DND-41 (cell line): ENCODE measurements around the gene NEK2.

Source experiments
- ATAC-seq: fragments of 200-7000 bp; cut with Tn5 transposase; 3 replicates; pipeline ENCODE4 v1.9.1; 2021; ENCODE audit warnings: low read depth; ENCODE audit not compliant: insufficient read depth
- DNase-seq: peaks from one replicate; pipeline ENCODE4 v3.0.0-alpha.2; 2020
- H2AFZ ChIP-seq: 2 replicates; pipeline ENCODE4 v1.6.0; 2012; ENCODE audit warnings: low read depth, low read length
- H3K27ac ChIP-seq: 2 replicates; pipeline ENCODE4 v1.5.1; 2012; ENCODE audit warnings: low read length, inconsistent platforms
- H3K27me3 ChIP-seq: fragments of 200-600 bp; sonication (generic); 2 replicates; pipeline ENCODE4 v1.6.0; 2012; ENCODE audit warnings: low read length, mild to moderate bottlenecking, inconsistent platforms; ENCODE audit not compliant: insufficient read depth, poor library complexity
- H3K36me3 ChIP-seq: 2 replicates; pipeline ENCODE4 v1.5.1; 2012; ENCODE audit warnings: low read length, inconsistent platforms; ENCODE audit not compliant: insufficient read depth
- H3K4me1 ChIP-seq: 2 replicates; pipeline ENCODE4 v1.5.1; 2012; ENCODE audit warnings: mild to moderate bottlenecking, low read length; ENCODE audit not compliant: insufficient read depth
- H3K4me2 ChIP-seq: 2 replicates; pipeline ENCODE4 v1.6.0; 2012; ENCODE audit warnings: mild to moderate bottlenecking, moderate library complexity, low read length, inconsistent platforms; ENCODE audit not compliant: insufficient read depth
- H3K4me3 ChIP-seq, 2 experiments: fragments of 200-600 bp in 1 of 2; shearing (Covaris generic) in 1 of 2; 2 replicates each; pipeline ENCODE4 v1.5.1; 2012 to 2016; ENCODE audit warnings: inconsistent platforms in 2 of 2, low read length in 2 of 2, mild to moderate bottlenecking in 2 of 2, low read depth in 1 of 2, moderate library complexity in 1 of 2
- H3K79me2 ChIP-seq: 2 replicates; pipeline ENCODE4 v1.6.0; 2012; ENCODE audit warnings: low read length, inconsistent platforms; ENCODE audit not compliant: insufficient read depth
- H3K9ac ChIP-seq: 2 replicates; pipeline ENCODE4 v1.6.0; 2012; ENCODE audit warnings: low read depth, mild to moderate bottlenecking, inconsistent platforms, low read length, moderate library complexity
- H3K9me3 ChIP-seq: 2 replicates; pipeline ENCODE4 v1.5.1; 2012; ENCODE audit warnings: low read length, moderate library complexity, mild to moderate bottlenecking, inconsistent platforms; ENCODE audit not compliant: insufficient read depth, severe bottlenecking
- H4K20me1 ChIP-seq: 2 replicates; pipeline ENCODE4 v1.6.0; 2012; ENCODE audit warnings: low read length; ENCODE audit not compliant: insufficient read depth
- EZH2 ChIP-seq: IDR thresholded peaks from 3 replicates; pipeline ENCODE4 v1.6.1; 2012; ENCODE audit warnings: borderline replicate concordance, low read depth, mild to moderate bottlenecking, moderate library complexity, low read length, inconsistent platforms; ENCODE audit not compliant: severe bottlenecking
- TF ChIP-seq, protein P1 (sequence below): IDR thresholded peaks from 2 replicates; pipeline ENCODE4 v1.5.1; 2012; ENCODE audit warnings: borderline replicate concordance, low read length, moderate library complexity, mild to moderate bottlenecking; ENCODE audit not compliant: poor library complexity, severe bottlenecking; ENCODE audit errors: extremely low read depth

The NEK2 gene

DNA sequence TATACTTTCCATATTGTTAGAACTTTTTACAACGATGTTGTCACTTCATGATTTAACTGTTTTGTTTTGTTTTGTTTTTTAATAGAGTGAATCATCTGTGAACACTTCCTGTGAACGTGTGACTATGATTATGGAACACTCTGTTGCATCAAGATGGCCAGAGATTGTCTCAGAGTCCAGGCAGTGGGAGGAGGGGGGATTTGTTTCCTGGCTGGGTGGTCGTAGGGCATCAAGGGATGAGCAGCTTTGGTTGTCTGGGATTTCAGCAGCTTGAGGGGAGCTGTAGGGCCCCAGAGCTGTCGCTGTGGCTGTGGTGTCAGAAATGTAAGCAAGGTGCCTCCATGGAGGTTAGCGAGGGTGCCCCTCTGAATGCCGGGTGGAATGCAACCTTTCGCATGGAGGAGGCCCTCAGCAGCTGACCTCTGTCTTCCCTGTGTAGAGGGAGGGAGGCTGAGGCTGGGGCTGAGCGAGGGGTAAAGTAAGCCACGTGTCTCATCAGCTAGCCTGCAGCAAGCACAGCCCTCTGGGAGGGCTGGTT lies 21.4 kb downstream of the NEK2 start:
- Histone ChIP-seq H3K4me2 (no peak overlapping the region), H3K9me3 (no peaks in the 10 kb centered on the region), H3K27me3 (peaks cover 12% of the 10 kb centered on the region), H3K27ac (no peak overlapping the region), H3K79me2 (no peaks in the 10 kb centered on the region), H3K36me3 (no peaks in the 10 kb centered on the region), H3K4me3 (no peak overlapping the region), H3K9ac (no peak overlapping the region), H4K20me1 (no peaks in the 10 kb centered on the region), H3K4me1 (no peaks in the 10 kb centered on the region), H2AFZ (no peak overlapping the region)
- DNase-seq = no peak
- TF ChIP-seq EZH2 = no peak
- TF ChIP-seq, protein P1, sequence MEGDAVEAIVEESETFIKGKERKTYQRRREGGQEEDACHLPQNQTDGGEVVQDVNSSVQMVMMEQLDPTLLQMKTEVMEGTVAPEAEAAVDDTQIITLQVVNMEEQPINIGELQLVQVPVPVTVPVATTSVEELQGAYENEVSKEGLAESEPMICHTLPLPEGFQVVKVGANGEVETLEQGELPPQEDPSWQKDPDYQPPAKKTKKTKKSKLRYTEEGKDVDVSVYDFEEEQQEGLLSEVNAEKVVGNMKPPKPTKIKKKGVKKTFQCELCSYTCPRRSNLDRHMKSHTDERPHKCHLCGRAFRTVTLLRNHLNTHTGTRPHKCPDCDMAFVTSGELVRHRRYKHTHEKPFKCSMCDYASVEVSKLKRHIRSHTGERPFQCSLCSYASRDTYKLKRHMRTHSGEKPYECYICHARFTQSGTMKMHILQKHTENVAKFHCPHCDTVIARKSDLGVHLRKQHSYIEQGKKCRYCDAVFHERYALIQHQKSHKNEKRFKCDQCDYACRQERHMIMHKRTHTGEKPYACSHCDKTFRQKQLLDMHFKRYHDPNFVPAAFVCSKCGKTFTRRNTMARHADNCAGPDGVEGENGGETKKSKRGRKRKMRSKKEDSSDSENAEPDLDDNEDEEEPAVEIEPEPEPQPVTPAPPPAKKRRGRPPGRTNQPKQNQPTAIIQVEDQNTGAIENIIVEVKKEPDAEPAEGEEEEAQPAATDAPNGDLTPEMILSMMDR = no peak
- no peak for ATAC-seq

DNA sequence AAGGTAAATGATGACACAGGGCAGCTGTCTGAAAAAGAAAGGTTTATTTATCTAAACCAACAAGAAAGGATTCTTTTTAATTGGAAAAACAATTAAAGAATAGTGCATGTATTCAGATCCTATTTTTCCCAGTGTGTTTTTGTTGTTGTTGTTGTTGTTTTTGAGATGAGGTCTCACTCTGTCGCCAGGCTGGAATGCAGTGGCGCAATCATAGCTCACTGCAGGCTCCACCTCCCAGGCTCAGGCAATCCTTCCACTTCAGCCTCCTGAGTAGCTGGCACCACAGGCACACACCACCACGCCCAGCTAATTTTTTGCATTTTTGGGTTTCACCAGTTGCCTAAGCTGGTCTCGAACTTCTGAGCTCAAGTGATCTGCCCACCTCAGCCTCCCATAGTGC lies 22.1 kb downstream of the NEK2 start:
- H2AFZ ChIP-seq = no peak overlapping the region
- no peaks in the 10 kb centered on the region for H3K9me3 ChIP-seq
- no peaks in the 10 kb centered on the region for H4K20me1 ChIP-seq
- TF ChIP-seq EZH2 = no peak
- TF ChIP-seq, protein P1 = no peak
- H3K27ac ChIP-seq = no peak overlapping the region
- no peaks in the 10 kb centered on the region for H3K4me1 ChIP-seq
- DNase-seq = no peak
- ATAC-seq = no peak
- no peak overlapping the region for H3K4me3 ChIP-seq
- no peak overlapping the region for H3K4me2 ChIP-seq
- peaks cover 12% of the 10 kb centered on the region for H3K27me3 ChIP-seq
- H3K9ac ChIP-seq = no peak overlapping the region
- no peaks in the 10 kb centered on the region for H3K36me3 ChIP-seq
- no peaks in the 10 kb centered on the region for H3K79me2 ChIP-seq

DNA sequence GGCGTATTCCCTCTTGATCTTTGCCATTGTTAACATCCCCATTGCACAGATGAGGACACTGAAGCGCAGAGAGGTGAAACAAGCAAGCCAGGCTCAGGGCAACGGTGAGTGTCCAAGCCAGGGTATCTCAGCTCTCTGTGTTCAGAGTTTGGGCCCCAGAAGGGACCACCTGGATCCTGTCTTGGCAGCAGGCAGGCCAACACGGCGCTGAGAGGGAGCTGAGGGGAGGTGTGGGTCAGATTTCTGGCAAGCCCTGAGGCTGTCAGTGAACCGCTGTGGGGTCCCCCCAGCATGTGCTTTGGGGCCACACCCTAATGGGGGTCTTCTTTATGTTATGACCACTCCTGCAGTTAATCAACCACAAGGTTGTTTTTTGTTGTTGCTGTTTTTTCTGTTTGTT lies 23.1 kb downstream of the NEK2 start:
- H2AFZ ChIP-seq = no peak overlapping the region
- H3K4me1 ChIP-seq = no peaks in the 10 kb centered on the region
- H3K9me3 ChIP-seq = no peaks in the 10 kb centered on the region

More for the DNA sequence above, 23.1 kb downstream of the NEK2 start:
- ATAC-seq (no peak), DNase-seq (no peak)
- Histone ChIP-seq H4K20me1 (no peaks in the 10 kb centered on the region), H3K27ac (no peak overlapping the region), H3K79me2 (no peaks in the 10 kb centered on the region), H3K9ac (no peak overlapping the region), H3K4me2 (no peak overlapping the region), H3K27me3 (peaks cover 21% of the 10 kb centered on the region), H3K4me3 (no peak overlapping the region), H3K36me3 (no peaks in the 10 kb centered on the region)
- TF ChIP-seq, protein P1 = no peak
- TF ChIP-seq EZH2 = no peak
